ENCODE data around the gene PRPF8. TPM values are rescaled to one million over a fixed set of nuclear protein-coding genes. Genes with fewer than 3 reads are reported as not detected.

PRPF8 gene
- total and polyA plus RNA-seq, 10 of the 15 experiments (the other 5 are each of a cell fraction or from before 2014, with no cell fraction given) = 77.2 to 337 (median 162) TPM

- no peaks in the 10 kb centered on the region for H3K27me3 ChIP-seq (replicated peaks in 1 of 2; ENCODE audit: control insufficient read depth in 2 of 2, insufficient read depth in 2 of 2, low read length in 1 of 2)
- in situ Hi-C loops (cut with MboI) (loop anchor here (10.0 kb wide), 1 partner anchor 47 kb away; no protein-coding TSS in a partner anchor), intact Hi-C loops (cut with micrococcal nuclease; ENCODE audit: unreplicated experiment) (no loop called here)
- TF ChIP-seq NRF1 (conservative IDR thresholded peaks at IDR 0.05; ENCODE audit: low read depth, low read length) = no peak
- TF ChIP-seq NFYB (IDR thresholded peaks at IDR 0.05; ENCODE audit: insufficient read depth, low read depth, low read length) = no peak
- TF ChIP-seq CUX1 (IDR thresholded peaks at IDR 0.05; ENCODE audit: insufficient replicate concordance, low read depth, low read length) = no peak
- no peak for TF ChIP-seq CHD4 (IDR thresholded peaks at IDR 0.05)
- TF ChIP-seq SIN3A (IDR thresholded peaks at IDR 0.05; ENCODE audit: low read depth, low read length) = no peak
- TF ChIP-seq MEF2B (IDR thresholded peaks at IDR 0.05; ENCODE audit: partially characterized antibody, poor library complexity, severe bottlenecking) = no peak
- no peak for TF ChIP-seq ZSCAN29 (IDR thresholded peaks at IDR 0.05)
- no peak for TF ChIP-seq POU2F2 (IDR thresholded peaks at IDR 0.05; ENCODE audit: borderline replicate concordance, low read depth, low read length)
- TF ChIP-seq ZNF274 (IDR thresholded peaks at IDR 0.05; ENCODE audit: insufficient read depth, insufficient read length) = no peak
- no peak for TF ChIP-seq EZH2 (IDR thresholded peaks at IDR 0.05; ENCODE audit: borderline replicate concordance, control insufficient read depth, low read depth, low read length)
- TF ChIP-seq ELK1 (IDR thresholded peaks at IDR 0.05; ENCODE audit: low read depth, low read length) = no peak
- TF ChIP-seq CEBPZ (IDR thresholded peaks at IDR 0.05; ENCODE audit: low read depth, low read length) = no peak
- TF ChIP-seq ZZZ3 (IDR thresholded peaks at IDR 0.05; ENCODE audit: control insufficient read depth, insufficient read length, low read depth) = no peak
- DNase-seq (ENCODE audit: low read depth, low spot score) = no peak
- no peak for FAIRE-seq
- H3K36me3 ChIP-seq (ENCODE audit: control insufficient read depth in 2 of 2, insufficient read depth in 2 of 2, low read length in 1 of 2) = no peaks in the 10 kb centered on the region
- CTCF ChIA-PET = no interaction called here
- H4K20me1 ChIP-seq (ENCODE audit: control insufficient read depth, insufficient read depth) = no peaks in the 10 kb centered on the region
- POLR2A ChIA-PET = interaction anchor here (1.6 kb wide), 1 partner anchor 14 kb away, joined by 4 read pairs; no protein-coding TSS in a partner anchor
- ATAC-seq = no peak
- SMC1A ChIA-PET (ENCODE audit: uncharacterized antibody, unreplicated experiment) = interaction anchor here (0.6 kb wide), 1 partner anchor 14 kb away, joined by 3 read pairs; no protein-coding TSS in a partner anchor
- RAD21 ChIA-PET (ENCODE audit: unreplicated experiment) = no interaction called here
- H3K4me3 ChIP-seq = no peak overlapping the region
- no TSS peak for BruUV-seq (replicated peaks)
- WGBS (ENCODE audit: insufficient coverage, insufficient replicate concordance, low lambda C conversion rate, missing lambda C conversion rate) = 73% methylated on average over 22 of the region's 22 CpGs
- H3K9me3 ChIP-seq (replicated peaks; ENCODE audit: control insufficient read depth, insufficient read depth, low read length) = no peaks in the 10 kb centered on the region
- H3K4me1 ChIP-seq (ENCODE audit: control insufficient read depth, insufficient read depth, low read length) = peaks cover 7% of the 10 kb centered on the region
- no peaks in the 10 kb centered on the region; the same call in 1 of the 2 replicates for H3K79me2 ChIP-seq (ENCODE audit: control insufficient read depth, insufficient read depth, low read length)
- H3K4me2 ChIP-seq (ENCODE audit: control insufficient read depth, insufficient read depth) = no peak overlapping the region
- no peak overlapping the region for H3K27ac ChIP-seq (ENCODE audit: control insufficient read depth, insufficient read depth)
- no peak overlapping the region for H3K9ac ChIP-seq (ENCODE audit: control insufficient read depth, insufficient read depth, low read length)
- H2AFZ ChIP-seq (ENCODE audit: control insufficient read depth, low read depth, low read length) = no peak overlapping the region
These were observed 63.3 kb downstream of the PRPF8 start for GRCh38 chr17:1621273-1621954.
